ENCODE data around the gene EPM2AIP1.
"Not testable (repeated sequence)": the region's sequence is repeated elsewhere in the genome, so short reads cannot be mapped to it uniquely, and the experiment has no call there.

EPM2AIP1 gene

GRCh38 chr3:36992806-36993325, at the start of gene EPM2AIP1:
Gene EPM2AIP1 (minus strand): TSS chr3:36993131. CDS start chr3:36993077, 54 bp downstream.
- peak in 1 of 2 donors; percentile 77 for DNase-seq (ENCODE audit: low read depth in 1 of 2, low spot score in 1 of 2)

- DNase-seq (ENCODE audit: low read depth in 1 of 2, low spot score in 1 of 2) = not testable (repeated sequence)
Observed at GRCh38 chr3:37042712-37043111, 49.8 kb upstream of the EPM2AIP1 start.

- DNase-seq (ENCODE audit: low read depth in 1 of 2, low spot score in 1 of 2) = no peak
Observed at GRCh38 chr3:37041546-37042195, 48.7 kb upstream of the EPM2AIP1 start.

GRCh38 chr3:37040231-37040630, 47.3 kb upstream of the EPM2AIP1 start:
- DNase-seq (ENCODE audit: low read depth in 1 of 2, low spot score in 1 of 2) = no peak

- DNase-seq (ENCODE audit: low read depth in 1 of 2, low spot score in 1 of 2) = no peak
Observed at GRCh38 chr3:37039161-37039846, 46.4 kb upstream of the EPM2AIP1 start.

- no peak for DNase-seq (ENCODE audit: low read depth in 1 of 2, low spot score in 1 of 2)
Observed at GRCh38 chr3:37037352-37037751, 44.4 kb upstream of the EPM2AIP1 start.

- DNase-seq (ENCODE audit: low read depth in 1 of 2, low spot score in 1 of 2) = no peak
Observed at GRCh38 chr3:37032961-37033360, 40.0 kb upstream of the EPM2AIP1 start.

GRCh38 chr3:37031096-37031682, 38.3 kb upstream of the EPM2AIP1 start:
- no peak for DNase-seq (ENCODE audit: low read depth in 1 of 2, low spot score in 1 of 2)

GRCh38 chr3:37030588-37030987, 37.7 kb upstream of the EPM2AIP1 start:
- DNase-seq (ENCODE audit: low read depth in 1 of 2, low spot score in 1 of 2) = no peak

GRCh38 chr3:37029516-37030163, 36.7 kb upstream of the EPM2AIP1 start:
- DNase-seq (ENCODE audit: low read depth in 1 of 2, low spot score in 1 of 2) = no peak

GRCh38 chr3:37029111-37029510, 36.2 kb upstream of the EPM2AIP1 start:
- DNase-seq (ENCODE audit: low read depth in 1 of 2, low spot score in 1 of 2) = no peak

- no peak for DNase-seq (ENCODE audit: low read depth in 1 of 2, low spot score in 1 of 2)
Observed at GRCh38 chr3:37028329-37028728, 35.4 kb upstream of the EPM2AIP1 start.

- no peak for DNase-seq (ENCODE audit: low read depth in 1 of 2, low spot score in 1 of 2)
Observed at GRCh38 chr3:37026851-37027250, 33.9 kb upstream of the EPM2AIP1 start.

GRCh38 chr3:37025561-37026335, 32.8 kb upstream of the EPM2AIP1 start:
- no peak for DNase-seq (ENCODE audit: low read depth in 1 of 2, low spot score in 1 of 2)

GRCh38 chr3:37024820-37025405, 32.0 kb upstream of the EPM2AIP1 start:
- no peak for DNase-seq (ENCODE audit: low read depth in 1 of 2, low spot score in 1 of 2)

- no peak for DNase-seq (ENCODE audit: low read depth in 1 of 2, low spot score in 1 of 2)
Observed at GRCh38 chr3:37024092-37024491, 31.2 kb upstream of the EPM2AIP1 start.

GRCh38 chr3:37017683-37018082, 24.8 kb upstream of the EPM2AIP1 start:
- no peak for DNase-seq (ENCODE audit: low read depth in 1 of 2, low spot score in 1 of 2)

- no peak for DNase-seq (ENCODE audit: low read depth in 1 of 2, low spot score in 1 of 2)
Observed at GRCh38 chr3:37016903-37017302, 24.0 kb upstream of the EPM2AIP1 start.

- DNase-seq (ENCODE audit: low read depth in 1 of 2, low spot score in 1 of 2) = no peak
Observed at GRCh38 chr3:37015642-37016041, 22.7 kb upstream of the EPM2AIP1 start.

- DNase-seq (ENCODE audit: low read depth in 1 of 2, low spot score in 1 of 2) = no peak
Observed at GRCh38 chr3:37014620-37015019, 21.7 kb upstream of the EPM2AIP1 start.

All from activated CD4-positive, alpha-beta T cell treated with anti-CD3 and anti-CD28 coated beads, Interleukin-2, amount 50 U/mL, for 24 hours (primary cell).